Adrenal gland (tissue), 12 donors: Measurements from ENCODE around the gene RELN. TPM values are rescaled to one million over a fixed set of nuclear protein-coding genes. Genes with fewer than 3 reads are reported as not detected.

ENCODE experiments used
- DNase-seq, 7 donors: peaks; one replicate each; pipeline ENCODE4 v3.0.0-alpha.2; 2019 to 2020
- H3K27ac ChIP-seq, 5 donors: fragments of 200-600 bp; sonication (generic) in 4 of 5; 1 replicate in 3 of 5; 2 replicates in 2 of 5; pipeline versions ENCODE4 v1.5.1 to v1.8.0; 2016 to 2020; ENCODE audit warnings: mild to moderate bottlenecking in 1 of 5
- H3K27me3 ChIP-seq: fragments of 200-600 bp; 2 replicates; pipeline ENCODE4 v1.8.0; 2021
- H3K36me3 ChIP-seq, 2 donors: fragments of 200-600 bp; replicated peaks in 1 of 2; 1 replicate in 1 of 2; 2 replicates in 1 of 2; pipeline versions ENCODE4 v1.5.1 to v1.8.0; 2018 to 2022
- H3K4me1 ChIP-seq, 2 donors: fragments of 200-600 bp; replicated peaks in 1 of 2; 1 replicate in 1 of 2; 2 replicates in 1 of 2; pipeline versions ENCODE4 v1.5.1 to v1.8.0; 2018 to 2021
- H3K4me3 ChIP-seq, 4 donors: fragments of 200-600 bp; sonication (generic) in 3 of 4; one replicate each; pipeline ENCODE4 v1.5.1; 2016 to 2018
- H3K9me3 ChIP-seq, 3 donors: fragments of 200-600 bp; sonication (generic) in 1 of 3; replicated peaks in 1 of 3; 1 replicate in 2 of 3; 2 replicates in 1 of 3; pipeline versions ENCODE4 v1.5.1 to v1.8.0; 2016 to 2021
- POLR2A ChIP-seq, 2 donors: fragments of 450-650 bp; IDR thresholded peaks; one replicate each; pipeline ENCODE4 v1.6.1; 2017; ENCODE audit warnings: antibody characterized with exemption in 2 of 2, mild to moderate bottlenecking in 2 of 2, moderate library complexity in 1 of 2
- WGBS, 4 donors: extraction: QIAGEN DNeasy Blood & Tissue Kit in 2 of 4; methylation state at CpG; one replicate each; pipeline versions ENCODE4 v1.1.5 to v1.1.7; 2013 to 2017; 5-methylcytosine and 5-hydroxymethylcytosine counted together
- intact Hi-C, 2 donors: fragments of 100-400 bp; cut with DNase I; formaldehyde crosslinking; loops; one replicate each; pipeline versions ENCODE4 v1.14.1 to v1.15.0; 2022 to 2023
- polyA plus RNA-seq, 3 donors: library from polyadenylated mRNA; stranded (reverse); fragments of 200-250 nt in 2 of 3; fragments of 350-450 nt in 1 of 3; fragmentation: Illumina TruSeq in 1 of 3; extraction: RNeasy Lipid Tissue Mini Kit (QIAGEN cat#74804) in 1 of 3; gene quantifications; one replicate each; pipeline ENCODE4 v1.2.3, GENCODE V29; 2013 to 2014
- total RNA-seq, 9 donors: library from RNA; depleted of rRNA in 4 of 9; stranded (reverse); fragments of >200 nt in 4 of 9; fragments of 120-200 nt in 1 of 9; fragmentation: NEBNext Ultra II Directional in 1 of 9; extraction: Animal tissue kit (Norgen Biotek cat#: 25700) in 1 of 9; gene quantifications; one replicate each; pipeline versions ENCODE4 v1.1.0 to v1.2.4, GENCODE V29; 2013 to 2023
- TF ChIP-seq, protein P1 (sequence below), 6 experiments: fragments of 450-650 bp in 4 of 6; fragments of 200-600 bp in 2 of 6; sonication (generic) in 1 of 6; IDR thresholded peaks; 1 replicate in 5 of 6; 2 replicates in 1 of 6; pipeline versions ENCODE4 v1.5.1 to v1.8.0; 2016 to 2021; ENCODE audit warnings: antibody characterized with exemption in 6 of 6, mild to moderate bottlenecking in 2 of 6, moderate library complexity in 1 of 6
- donor health status: healthy with polysubstance abuse.
- donor health status: Bipolar disorder and iron deficiency.
- donor health status: DM: yes; HTN: yes; CAD: no.
- donor health status: DM: no; HTN: no; CAD: no.
- donor health status: DM: no; HTN: no; CAD: no.
- donor health status: DM: yes; HTN: yes; CAD: no.

Gene RELN
- total and polyA plus RNA-seq, 12 donors, result 0.88 to 7.9 (median 2.3) TPM

GRCh38 chr7:103735377-103735776 is 254.1 kb downstream of the RELN start:
- no peak for DNase-seq
- H3K4me3 ChIP-seq, result no peak overlapping the region
- H3K36me3 ChIP-seq, result no peaks in the 10 kb centered on the region
- WGBS, 4 donors, result 5 to 24% (median 11%) methylated on average over 1 of the region's 1 CpG
- intact Hi-C loops, result no loop called here
- H3K27me3 ChIP-seq, result no peaks in the 10 kb centered on the region
- H3K27ac ChIP-seq, result no peak overlapping the region
- H3K9me3 ChIP-seq, result no peaks in the 10 kb centered on the region
- no peaks in the 10 kb centered on the region for H3K4me1 ChIP-seq
- TF ChIP-seq, protein P1, sequence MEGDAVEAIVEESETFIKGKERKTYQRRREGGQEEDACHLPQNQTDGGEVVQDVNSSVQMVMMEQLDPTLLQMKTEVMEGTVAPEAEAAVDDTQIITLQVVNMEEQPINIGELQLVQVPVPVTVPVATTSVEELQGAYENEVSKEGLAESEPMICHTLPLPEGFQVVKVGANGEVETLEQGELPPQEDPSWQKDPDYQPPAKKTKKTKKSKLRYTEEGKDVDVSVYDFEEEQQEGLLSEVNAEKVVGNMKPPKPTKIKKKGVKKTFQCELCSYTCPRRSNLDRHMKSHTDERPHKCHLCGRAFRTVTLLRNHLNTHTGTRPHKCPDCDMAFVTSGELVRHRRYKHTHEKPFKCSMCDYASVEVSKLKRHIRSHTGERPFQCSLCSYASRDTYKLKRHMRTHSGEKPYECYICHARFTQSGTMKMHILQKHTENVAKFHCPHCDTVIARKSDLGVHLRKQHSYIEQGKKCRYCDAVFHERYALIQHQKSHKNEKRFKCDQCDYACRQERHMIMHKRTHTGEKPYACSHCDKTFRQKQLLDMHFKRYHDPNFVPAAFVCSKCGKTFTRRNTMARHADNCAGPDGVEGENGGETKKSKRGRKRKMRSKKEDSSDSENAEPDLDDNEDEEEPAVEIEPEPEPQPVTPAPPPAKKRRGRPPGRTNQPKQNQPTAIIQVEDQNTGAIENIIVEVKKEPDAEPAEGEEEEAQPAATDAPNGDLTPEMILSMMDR (IDR thresholded peaks at IDR 0.05), result no peak
- TF ChIP-seq POLR2A (IDR thresholded peaks at IDR 0.05), result no peak

DNA sequence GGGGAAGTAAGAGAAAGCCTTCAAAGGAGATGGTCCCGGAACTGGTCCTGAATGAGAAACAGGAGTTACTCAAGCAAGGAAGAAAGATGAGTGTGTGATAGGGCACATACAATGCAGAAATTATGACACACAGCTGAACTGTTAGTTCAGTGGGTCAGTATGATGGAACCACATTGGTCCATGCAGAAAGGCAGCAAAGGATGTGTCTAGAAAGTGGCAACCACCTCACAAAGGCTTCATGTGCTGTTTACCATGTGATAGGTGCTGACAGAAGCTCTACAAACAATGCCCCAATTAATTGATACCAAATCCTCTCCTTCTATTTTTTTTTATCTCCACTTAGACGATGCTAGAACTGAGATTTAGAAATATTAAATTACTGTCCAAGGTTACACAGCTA is 258.3 kb downstream of the RELN start:
- H3K4me1 ChIP-seq, result no peaks in the 10 kb centered on the region
- intact Hi-C loops, result no loop called here
- H3K36me3 ChIP-seq, result no peaks in the 10 kb centered on the region
- H3K27me3 ChIP-seq, result no peaks in the 10 kb centered on the region
- H3K9me3 ChIP-seq, result no peaks in the 10 kb centered on the region
- TF ChIP-seq POLR2A (IDR thresholded peaks at IDR 0.05), result no peak
- TF ChIP-seq, protein P1 (IDR thresholded peaks at IDR 0.05), result no peak
- 55 to 73% (median 70%) methylated on average over 2 of the region's 2 CpGs for WGBS, 4 donors
- H3K4me3 ChIP-seq, result no peak overlapping the region
- DNase-seq, result no peak
- H3K27ac ChIP-seq, result no peak overlapping the region

- H3K27ac ChIP-seq, result no peak overlapping the region
- intact Hi-C loops, result no loop called here
- no peak for DNase-seq
- H3K9me3 ChIP-seq, result no peaks in the 10 kb centered on the region
- H3K27me3 ChIP-seq, result no peaks in the 10 kb centered on the region
- H3K4me3 ChIP-seq, result no peak overlapping the region
- no peaks in the 10 kb centered on the region for H3K36me3 ChIP-seq
- TF ChIP-seq POLR2A (IDR thresholded peaks at IDR 0.05), result no peak
- TF ChIP-seq, protein P1 (IDR thresholded peaks at IDR 0.05), result no peak
- 61 to 63% (median 63%) methylated on average over 4 of the region's 4 CpGs for WGBS, 4 donors
- no peaks in the 10 kb centered on the region for H3K4me1 ChIP-seq
These were observed 260.4 kb downstream of the RELN start for GRCh38 chr7:103729026-103729425.

DNA sequence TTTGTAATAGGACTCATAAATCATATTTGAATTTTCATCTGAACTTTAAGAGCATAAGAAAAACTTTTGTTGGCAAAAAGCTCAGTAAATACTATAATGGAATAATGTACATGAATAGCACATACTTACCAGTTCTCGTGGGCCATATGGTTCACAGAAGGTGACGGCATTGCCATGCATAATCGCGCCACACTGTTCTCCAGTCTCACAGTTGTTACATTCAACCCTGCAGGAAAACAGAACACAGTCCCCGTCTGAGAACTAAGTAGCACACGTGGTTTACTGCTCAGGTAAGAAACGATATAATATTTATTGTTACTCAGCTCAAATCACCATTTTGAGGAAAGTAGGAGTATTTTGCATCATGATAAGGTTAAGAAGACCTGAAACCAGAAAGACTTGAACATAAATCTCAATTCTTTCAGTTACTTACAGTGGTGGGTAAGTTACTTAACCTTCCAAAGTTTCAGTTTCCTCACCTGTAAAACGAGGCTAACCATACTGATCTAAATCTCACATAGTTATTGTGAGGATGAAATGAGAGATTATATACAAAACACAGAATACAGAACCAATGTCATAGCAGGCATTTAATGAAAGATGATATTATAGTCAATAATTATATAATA is 261.4 kb downstream of the RELN start:
- H3K27ac ChIP-seq, result no peak overlapping the region
- TF ChIP-seq, protein P1 (IDR thresholded peaks at IDR 0.05), result no peak
- TF ChIP-seq POLR2A (IDR thresholded peaks at IDR 0.05), result no peak
- DNase-seq, result no peak
- no peaks in the 10 kb centered on the region for H3K27me3 ChIP-seq
- WGBS, 4 donors, result 74 to 84% (median 80%) methylated on average over 8 of the region's 8 CpGs
- H3K4me3 ChIP-seq, result no peak overlapping the region
- no peaks in the 10 kb centered on the region for H3K9me3 ChIP-seq
- H3K4me1 ChIP-seq, result no peaks in the 10 kb centered on the region
- intact Hi-C loops, result no loop called here
- H3K36me3 ChIP-seq, result no peaks in the 10 kb centered on the region
